DND-41 (cell line): ENCODE results near the gene LCNL1.

ENCODE experiments used
- CTCF ChIP-seq: IDR thresholded peaks from 2 replicates; pipeline ENCODE4 v1.5.1; 2012; ENCODE audit warnings: borderline replicate concordance, low read length, moderate library complexity, mild to moderate bottlenecking; ENCODE audit not compliant: poor library complexity, severe bottlenecking; ENCODE audit errors: extremely low read depth
- EZH2 ChIP-seq: IDR thresholded peaks from 3 replicates; pipeline ENCODE4 v1.6.1; 2012; ENCODE audit warnings: borderline replicate concordance, low read depth, mild to moderate bottlenecking, moderate library complexity, low read length, inconsistent platforms; ENCODE audit not compliant: severe bottlenecking

GRCh38 chr9:136936645-136937170, 46.1 kb upstream of the LCNL1 start:
- no peak for TF ChIP-seq CTCF
- TF ChIP-seq EZH2, result no peak
